ENCODE data around the gene PSME3IP1. TPM values are rescaled to one million over a fixed set of nuclear protein-coding genes. Genes with fewer than 3 reads are reported as not detected.

Gene PSME3IP1
- polyA plus RNA-seq, 1 donor (not counting 4 experiments of a cell fraction or from before 2014, with no cell fraction given), result 75.7 TPM

- dilution Hi-C loops (cut with MboI; ENCODE audit: extremely low pct_ligation_motif_present, low sequenced_read_pairs), result no loop called here
- TF ChIP-seq CTCF (optimal IDR thresholded peaks at IDR 0.05 in 1 of 3, IDR thresholded peaks at IDR 0.05 in 1 of 3, conservative IDR thresholded peaks at IDR 0.05 in 1 of 3; ENCODE audit: extremely low read depth in 1 of 3, insufficient read depth in 2 of 3, low read length in 3 of 3) (no peak), EZH2 (IDR thresholded peaks at IDR 0.05; ENCODE audit: low read length) (no peak)
- no peaks in the 10 kb centered on the region for H3K27me3 ChIP-seq (ENCODE audit: control insufficient read depth, extremely low read depth, insufficient read depth, low read length)
- no peak overlapping the region for H3K4me3 ChIP-seq (ENCODE audit: control insufficient read depth in 2 of 3, extremely low read depth in 1 of 3, insufficient read depth in 2 of 3, low read depth in 1 of 3, low read length in 3 of 3)
- no peaks in the 10 kb centered on the region for H3K4me1 ChIP-seq (ENCODE audit: control insufficient read depth, extremely low read depth, insufficient read depth, low read length)
- H3K4me2 ChIP-seq (ENCODE audit: control insufficient read depth, extremely low read depth, insufficient read depth, low read depth, low read length), result no peak overlapping the region
- no peaks in the 10 kb centered on the region for H3K9me1 ChIP-seq (ENCODE audit: control insufficient read depth, extremely low read depth, insufficient read depth, low read length)
- FAIRE-seq (no peak), DNase-seq (ENCODE audit: low read depth, low spot score) (no peak)
- H4K20me1 ChIP-seq (ENCODE audit: control insufficient read depth, extremely low read depth, insufficient read depth, low read length), result no peaks in the 10 kb centered on the region
- no peak overlapping the region for H3K9ac ChIP-seq (ENCODE audit: control insufficient read depth, extremely low read depth, insufficient read depth, low read length)
- H2AFZ ChIP-seq (ENCODE audit: control insufficient read depth, low read length), result no peak overlapping the region
- H3K9me3 ChIP-seq (ENCODE audit: control insufficient read depth, low read depth, low read length), result no peaks in the 10 kb centered on the region
- no peaks in the 10 kb centered on the region for H3K36me3 ChIP-seq (ENCODE audit: control insufficient read depth in 2 of 2, extremely low read depth in 1 of 2, insufficient read depth in 2 of 2, low read length in 2 of 2)
- no peaks in the 10 kb centered on the region for H3K79me2 ChIP-seq (ENCODE audit: control insufficient read depth, insufficient read depth, low read length)
- no peak overlapping the region for H3K27ac ChIP-seq (ENCODE audit: control insufficient read depth, insufficient read depth, low read length)
Observed at GRCh38 chr16:57115168-57115513, 70.7 kb downstream of the PSME3IP1 start.

GRCh38 chr16:57113664-57114063 lies 72.2 kb downstream of the PSME3IP1 start:
- Histone ChIP-seq H3K4me1 (ENCODE audit: control insufficient read depth, extremely low read depth, insufficient read depth, low read length) (no peaks in the 10 kb centered on the region), H3K36me3 (ENCODE audit: control insufficient read depth in 2 of 2, extremely low read depth in 1 of 2, insufficient read depth in 2 of 2, low read length in 2 of 2) (no peaks in the 10 kb centered on the region), H4K20me1 (ENCODE audit: control insufficient read depth, extremely low read depth, insufficient read depth, low read length) (no peaks in the 10 kb centered on the region), H2AFZ (ENCODE audit: control insufficient read depth, low read length) (no peak overlapping the region), H3K9ac (ENCODE audit: control insufficient read depth, extremely low read depth, insufficient read depth, low read length) (no peak overlapping the region), H3K4me2 (ENCODE audit: control insufficient read depth, extremely low read depth, insufficient read depth, low read depth, low read length) (no peak overlapping the region), H3K27ac (ENCODE audit: control insufficient read depth, insufficient read depth, low read length) (no peak overlapping the region), H3K27me3 (ENCODE audit: control insufficient read depth, extremely low read depth, insufficient read depth, low read length) (no peaks in the 10 kb centered on the region), H3K4me3 (ENCODE audit: control insufficient read depth in 2 of 3, extremely low read depth in 1 of 3, insufficient read depth in 2 of 3, low read depth in 1 of 3, low read length in 3 of 3) (no peak overlapping the region), H3K79me2 (ENCODE audit: control insufficient read depth, insufficient read depth, low read length) (no peaks in the 10 kb centered on the region), H3K9me1 (ENCODE audit: control insufficient read depth, extremely low read depth, insufficient read depth, low read length) (no peaks in the 10 kb centered on the region), H3K9me3 (ENCODE audit: control insufficient read depth, low read depth, low read length) (no peaks in the 10 kb centered on the region)
- dilution Hi-C loops (cut with MboI; ENCODE audit: extremely low pct_ligation_motif_present, low sequenced_read_pairs), result no loop called here
- no peak for FAIRE-seq
- DNase-seq (ENCODE audit: low read depth, low spot score), result no peak
- no peak for TF ChIP-seq EZH2 (IDR thresholded peaks at IDR 0.05; ENCODE audit: low read length)
- TF ChIP-seq CTCF (optimal IDR thresholded peaks at IDR 0.05 in 1 of 3, IDR thresholded peaks at IDR 0.05 in 1 of 3, conservative IDR thresholded peaks at IDR 0.05 in 1 of 3; ENCODE audit: extremely low read depth in 1 of 3, insufficient read depth in 2 of 3, low read length in 3 of 3), result no peak
